Inflammatory macrophage treated with lipopolysaccharide for 1 hour (primary cell): ENCODE data around the gene NEAT1.
A peak's percentile ranks its signal among the peaks of the same experiment; 100 is the strongest.
"Not testable (repeated sequence)": the region's sequence is repeated elsewhere in the genome, so short reads cannot be mapped to it uniquely, and the experiment has no call there.

Source experiments
- DNase-seq, 2 donors: peaks; one replicate each; pipeline ENCODE4 v3.0.0-alpha.2; 2020 to 2022

Gene NEAT1

GRCh38 chr11:65435411-65435931 is 12.9 kb downstream of the NEAT1 start:
- no peak for DNase-seq

GRCh38 chr11:65435981-65436411 is 13.4 kb downstream of the NEAT1 start:
- no peak for DNase-seq

GRCh38 chr11:65436412-65437032 is 13.9 kb downstream of the NEAT1 start:
- DNase-seq: no peak

GRCh38 chr11:65437436-65438227 is 15.0 kb downstream of the NEAT1 start:
- no peak for DNase-seq

- DNase-seq: no peak
These were observed 15.9 kb downstream of the NEAT1 start for GRCh38 chr11:65438257-65439151.

DNA sequence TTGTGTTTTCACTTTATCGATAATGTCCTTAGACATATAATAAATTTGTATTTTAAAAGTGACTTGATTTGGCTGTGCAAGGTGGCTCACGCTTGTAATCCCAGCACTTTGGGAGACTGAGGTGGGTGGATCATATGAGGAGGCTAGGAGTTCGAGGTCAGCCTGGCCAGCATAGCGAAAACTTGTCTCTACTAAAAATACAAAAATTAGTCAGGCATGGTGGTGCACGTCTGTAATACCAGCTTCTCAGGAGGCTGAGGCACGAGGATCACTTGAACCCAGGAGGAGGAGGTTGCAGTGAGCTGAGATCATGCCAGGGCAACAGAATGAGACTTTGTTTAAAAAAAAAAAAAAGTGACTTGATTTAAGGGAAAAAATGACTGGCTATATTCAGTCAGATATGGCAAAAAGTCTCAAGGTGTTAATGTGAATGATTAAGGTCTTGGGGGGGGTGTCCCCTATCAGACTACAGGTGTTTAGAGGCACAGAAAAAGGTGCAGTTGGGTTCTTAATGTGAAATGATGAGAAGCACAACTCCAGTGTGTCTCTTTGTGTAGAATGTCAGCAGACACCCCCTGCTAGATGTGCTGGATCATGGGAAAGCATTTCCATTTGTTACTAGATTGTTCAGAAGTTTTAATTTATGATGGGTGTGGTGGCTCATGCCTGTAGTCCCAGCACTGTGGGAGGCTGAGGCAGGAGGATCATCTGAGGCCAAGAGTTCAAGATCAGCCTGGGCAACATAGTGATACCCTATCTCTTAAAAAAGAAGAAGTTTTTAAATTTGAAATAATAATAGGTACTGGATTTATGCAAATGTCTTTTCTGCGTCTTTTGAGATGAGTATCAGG is 17.0 kb downstream of the NEAT1 start:
- no peak for DNase-seq

DNA sequence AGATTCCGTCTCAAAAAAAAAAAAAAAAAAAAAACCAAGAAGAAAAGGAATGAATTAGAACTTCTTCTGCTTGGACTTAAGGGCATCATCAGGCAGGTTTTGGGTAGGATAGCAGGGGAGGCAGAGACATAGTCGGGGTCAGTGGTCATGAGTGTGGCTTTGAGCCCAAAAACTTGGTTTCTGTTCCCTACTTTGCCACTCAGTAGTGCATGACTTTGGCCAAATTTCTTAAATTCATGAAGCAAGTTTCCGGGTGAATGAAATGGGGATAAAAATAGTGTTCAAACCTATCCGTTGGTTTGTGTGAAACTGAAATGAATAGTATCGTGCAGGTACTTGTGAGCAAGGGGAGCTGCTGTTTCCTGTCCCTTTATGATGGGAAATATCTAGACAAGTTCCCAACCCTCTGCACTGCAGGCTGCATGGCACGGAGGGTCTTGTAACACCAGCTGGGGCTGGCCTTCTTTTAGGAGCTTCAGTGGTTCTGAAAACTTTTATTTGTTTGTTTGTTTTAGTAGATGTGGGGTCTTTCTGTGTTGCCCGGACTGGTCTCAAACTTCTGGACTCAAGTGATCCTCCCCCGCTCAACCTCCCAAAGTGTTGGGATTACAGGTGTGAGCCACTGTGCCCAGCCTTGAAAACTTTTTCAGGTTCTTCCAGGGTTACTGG is 18.4 kb downstream of the NEAT1 start:
- DNase-seq: peak; percentile 57 to 69

- DNase-seq: peak in 1 of 2 donors; percentile 0
These were observed 20.3 kb downstream of the NEAT1 start for GRCh38 chr11:65442842-65443331.

DNA sequence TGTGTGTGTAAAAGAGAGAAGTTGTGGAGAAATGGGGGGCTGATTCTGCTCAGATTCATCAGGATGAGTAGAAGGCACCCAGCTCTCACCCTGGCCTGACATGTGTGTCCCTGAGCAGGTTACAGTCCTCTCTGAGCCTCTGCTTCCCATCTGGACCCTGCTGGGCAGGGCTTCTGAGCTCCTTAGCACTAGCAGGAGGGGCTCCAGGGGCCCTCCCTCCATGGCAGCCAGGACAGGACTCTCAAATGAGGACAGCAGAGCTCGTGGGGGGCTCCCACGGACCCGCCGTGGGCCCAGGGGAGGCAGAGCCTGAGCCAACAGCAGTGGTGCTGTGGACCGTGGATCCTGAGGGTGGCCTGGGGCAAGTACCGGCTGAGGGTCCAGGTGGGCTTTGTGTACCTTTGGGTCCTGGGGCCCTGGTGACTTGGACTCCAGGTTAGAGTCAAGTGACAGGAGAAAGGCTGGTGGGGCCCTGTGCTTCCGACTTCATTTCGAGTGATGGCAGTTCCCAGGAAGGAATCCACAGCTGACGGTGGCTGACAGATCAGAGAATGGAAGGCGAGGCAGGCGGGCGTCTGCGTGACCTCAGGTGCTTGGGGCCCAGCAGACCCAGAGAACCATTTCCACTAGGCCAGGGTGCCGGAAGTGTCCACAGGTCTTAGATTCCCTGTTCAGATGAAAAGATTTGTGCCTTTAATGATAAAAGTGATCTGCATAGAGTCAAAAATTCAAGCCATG is 21.9 kb downstream of the NEAT1 start:
- peak in 1 of 2 donors; percentile 0 for DNase-seq

GRCh38 chr11:65445101-65445603 is 22.6 kb downstream of the NEAT1 start:
- no peak for DNase-seq

GRCh38 chr11:65445604-65446445 is 23.2 kb downstream of the NEAT1 start:
- peak in 1 of 2 donors; percentile 0 for DNase-seq

DNA sequence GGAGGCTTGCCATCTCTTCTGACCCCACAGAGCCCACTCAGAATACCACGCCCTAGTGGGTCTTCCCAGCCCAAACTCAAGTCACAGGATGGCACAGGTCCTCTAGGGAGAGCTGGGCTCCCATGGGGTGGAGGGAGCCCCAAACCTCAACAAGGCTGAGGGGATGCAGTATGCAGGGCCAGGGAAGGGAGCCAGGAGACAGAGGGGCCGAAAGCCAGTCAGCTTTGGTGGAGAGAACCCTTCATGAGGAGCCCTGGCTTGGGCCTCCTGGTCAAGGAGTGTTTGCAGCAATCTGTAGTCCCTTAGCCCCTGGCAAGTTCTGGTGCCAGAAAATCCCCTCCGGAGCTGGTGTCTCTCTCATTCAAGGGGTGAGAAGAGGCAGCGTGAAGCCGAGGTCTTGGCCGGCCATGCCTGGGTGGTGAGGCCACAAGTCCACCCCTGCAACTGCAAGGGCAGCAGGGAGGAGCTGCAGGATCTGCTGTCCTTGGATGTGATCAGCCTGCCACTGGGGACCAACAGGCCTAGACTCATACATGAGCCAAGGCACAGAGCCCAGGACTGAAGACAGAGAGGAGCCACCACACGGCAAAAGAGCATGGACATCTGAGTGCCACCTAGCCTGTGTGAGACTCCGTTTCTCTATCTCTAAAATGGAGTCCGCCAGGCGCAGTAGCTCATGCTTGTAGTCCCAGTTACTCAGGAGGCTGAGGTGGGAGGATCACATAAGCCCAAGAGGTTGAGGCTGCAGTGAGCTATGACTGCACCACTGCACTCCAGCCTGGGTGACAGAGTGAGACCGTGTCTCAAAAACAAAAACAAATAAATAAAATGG is 24.1 kb downstream of the NEAT1 start:
- peak in 1 of 2 donors; percentile 0 for DNase-seq

DNA sequence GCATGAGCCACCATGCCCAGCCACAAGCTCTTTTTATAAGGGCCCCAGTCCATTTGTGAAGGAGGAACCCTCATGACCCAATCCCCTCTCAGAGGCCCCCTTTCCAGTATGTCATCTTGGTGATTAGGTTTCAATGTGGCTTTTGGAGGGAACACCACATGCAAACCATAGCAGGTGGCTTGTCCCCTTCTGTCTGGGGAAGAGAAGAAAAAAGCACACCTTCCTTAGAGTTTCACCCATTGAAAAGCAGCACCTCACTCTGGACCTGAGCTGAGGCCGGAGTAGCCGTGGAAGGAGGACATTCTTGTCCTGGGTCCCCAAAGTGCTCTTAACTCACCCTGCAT is 25.4 kb downstream of the NEAT1 start:
- no peak for DNase-seq

GRCh38 chr11:65448418-65449105 is 26.0 kb downstream of the NEAT1 start:
- peak in 1 of 2 donors; percentile 0 for DNase-seq

DNA sequence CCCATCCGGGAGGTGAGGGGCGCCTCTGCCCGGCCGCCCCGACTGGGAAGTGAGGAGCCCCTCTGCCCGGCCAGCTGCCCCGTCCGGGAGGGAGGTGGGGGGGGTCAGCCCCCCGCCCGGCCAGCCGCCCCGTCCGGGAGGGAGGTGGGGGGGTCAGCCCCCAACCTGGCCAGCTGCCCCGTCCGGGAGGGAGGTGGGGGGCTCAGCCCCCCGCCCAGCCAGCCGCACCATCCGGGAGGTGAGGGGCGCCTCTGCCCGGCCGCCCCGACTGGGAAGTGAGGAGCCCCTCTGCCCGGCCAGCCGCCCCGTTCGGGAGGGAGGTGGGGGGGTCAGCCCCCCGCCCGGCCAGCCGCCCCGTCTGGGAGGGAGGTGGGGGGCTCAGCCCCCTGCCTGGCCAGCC is 28.7 kb downstream of the NEAT1 start:
- not testable (repeated sequence) for DNase-seq

DNA sequence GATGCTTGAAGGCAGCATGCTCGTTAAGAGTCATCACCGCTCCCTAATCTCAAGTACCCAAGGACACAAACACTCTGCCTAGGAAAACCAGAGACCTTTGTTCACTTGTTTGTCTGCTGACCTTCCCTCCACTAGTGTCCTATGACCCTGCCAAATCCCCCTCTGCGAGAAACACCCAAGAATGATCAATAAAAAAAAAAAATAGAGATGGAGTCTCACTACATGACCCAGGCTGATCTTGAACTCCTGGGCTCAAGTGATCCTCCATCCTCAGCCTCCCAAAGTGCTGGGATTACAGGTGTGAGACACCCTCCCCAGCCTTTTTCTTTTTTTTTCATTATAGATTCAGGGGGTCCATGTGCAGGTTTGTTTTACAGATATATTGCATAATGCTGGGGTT is 29.7 kb downstream of the NEAT1 start:
- not testable (repeated sequence) for DNase-seq

GRCh38 chr11:65452806-65453490 is 30.4 kb downstream of the NEAT1 start:
- DNase-seq: peak; percentile 89 to 92
